HG02798 (cell line): ENCODE measurements around the gene NUTM1.

Source experiments
- ATAC-seq: cut with Tn5 transposase; IDR thresholded peaks from one replicate; pipeline ENCODE4 v1.9.1; 2021; ENCODE audit warnings: mild to moderate bottlenecking; ENCODE audit not compliant: unreplicated experiment, poor library complexity

The NUTM1 gene

GRCh38 chr15:34342737-34343575 lies at the start of gene NUTM1, which contains the start of gene NOP10:
NUTM1 (plus strand) TSS chr15:34343315; CDS start chr15:34343697, 382 bp downstream.
NOP10 (minus strand) TSS chr15:34343136; CDS start chr15:34343073, 63 bp downstream.
- peak; percentile 91 for ATAC-seq

GRCh38 chr15:34297059-34297458 lies 46.1 kb upstream of the NUTM1 start:
- no peak for ATAC-seq

- ATAC-seq: no peak
Observed at GRCh38 chr15:34301058-34301457, 42.1 kb upstream of the NUTM1 start.

- no peak for ATAC-seq
Observed at GRCh38 chr15:34304613-34305012, 38.5 kb upstream of the NUTM1 start.

GRCh38 chr15:34311563-34311962 lies 31.6 kb upstream of the NUTM1 start:
- ATAC-seq: no peak

GRCh38 chr15:34314491-34315490 lies 28.3 kb upstream of the NUTM1 start:
- ATAC-seq: no peak

- ATAC-seq: peak; percentile 74
Observed at GRCh38 chr15:34318277-34319079, 24.6 kb upstream of the NUTM1 start.

GRCh38 chr15:34323217-34323616 lies 19.9 kb upstream of the NUTM1 start:
- no peak for ATAC-seq

- ATAC-seq: no peak
Observed at GRCh38 chr15:34324933-34325332, 18.2 kb upstream of the NUTM1 start.

- ATAC-seq: no peak
Observed at GRCh38 chr15:34325368-34325767, 17.7 kb upstream of the NUTM1 start.

- peak; percentile 39 for ATAC-seq
Observed at GRCh38 chr15:34327906-34328305, 15.2 kb upstream of the NUTM1 start.

GRCh38 chr15:34329006-34329405 lies 14.1 kb upstream of the NUTM1 start:
- ATAC-seq: no peak

GRCh38 chr15:34330279-34330678 lies 12.8 kb upstream of the NUTM1 start:
- no peak for ATAC-seq

- ATAC-seq: no peak
Observed at GRCh38 chr15:34331809-34332208, 11.3 kb upstream of the NUTM1 start.

- ATAC-seq: no peak
Observed at GRCh38 chr15:34332553-34333120, 10.5 kb upstream of the NUTM1 start.

GRCh38 chr15:34334672-34335071 lies 8.4 kb upstream of the NUTM1 start:
- no peak for ATAC-seq

GRCh38 chr15:34335176-34336032 lies 7.7 kb upstream of the NUTM1 start:
- ATAC-seq: no peak

GRCh38 chr15:34336231-34336990 lies 6.7 kb upstream of the NUTM1 start:
- ATAC-seq: peak; percentile 18
